GM18505 (cell line): ENCODE results near the gene VENTX.

Experiments used
- ATAC-seq: cut with Tn5 transposase; IDR thresholded peaks from one replicate; pipeline ENCODE4 v1.9.1; 2021; ENCODE audit not compliant: unreplicated experiment
- POLR2A ChIP-seq: IDR thresholded peaks from 4 replicates; pipeline ENCODE4 v1.6.1; 2011; ENCODE audit warnings: borderline replicate concordance; ENCODE audit not compliant: insufficient read depth, insufficient read length; ENCODE audit errors: extremely low read depth

The VENTX gene

DNA sequence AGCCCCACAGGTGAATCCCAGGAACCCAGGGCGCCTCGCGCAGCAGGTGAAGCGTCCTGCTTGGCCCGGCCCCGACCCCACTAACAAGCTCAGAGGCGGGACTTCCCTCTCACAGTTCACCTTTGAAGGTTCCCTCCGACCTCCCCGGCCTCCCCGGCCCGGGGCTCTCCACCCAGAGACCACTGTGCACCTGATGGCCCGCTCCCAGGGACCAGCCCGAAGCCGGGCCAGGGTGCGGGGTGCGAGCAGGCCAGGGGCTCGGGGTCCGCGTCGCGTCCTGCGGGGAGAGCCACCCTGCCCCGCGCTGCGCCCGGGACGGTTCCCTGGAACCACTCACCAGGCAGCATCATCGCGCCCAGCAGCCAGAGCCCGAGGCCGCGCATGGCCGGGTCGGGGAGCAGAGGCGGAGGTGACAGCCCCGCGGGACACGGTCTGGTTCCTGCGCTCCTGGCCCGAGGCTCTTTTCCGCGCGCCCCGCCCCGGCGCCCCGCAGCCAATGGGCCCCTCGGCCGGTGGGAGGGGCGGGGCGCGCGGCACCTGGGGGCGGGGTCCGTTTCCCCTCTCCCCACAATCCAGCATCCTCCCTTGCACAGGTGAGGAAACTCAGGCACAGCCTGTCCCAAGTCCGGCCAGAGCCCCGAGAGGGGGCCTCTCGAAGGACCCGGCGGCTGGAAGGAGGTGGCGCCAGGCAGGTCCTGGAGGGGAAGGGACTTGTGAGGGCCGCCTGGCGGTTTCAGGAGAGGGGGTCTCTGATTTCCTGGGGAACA is 39.0 kb downstream of the VENTX start, which contains the start of gene ADAM8:
Gene ADAM8, minus strand, starts transcription at position 434 of the 767 bp plus-strand sequence. Its CDS starts 51 bp downstream, at position 383.
- peak; percentile 42 for ATAC-seq
- peak; percentile 86 for TF ChIP-seq POLR2A

DNA sequence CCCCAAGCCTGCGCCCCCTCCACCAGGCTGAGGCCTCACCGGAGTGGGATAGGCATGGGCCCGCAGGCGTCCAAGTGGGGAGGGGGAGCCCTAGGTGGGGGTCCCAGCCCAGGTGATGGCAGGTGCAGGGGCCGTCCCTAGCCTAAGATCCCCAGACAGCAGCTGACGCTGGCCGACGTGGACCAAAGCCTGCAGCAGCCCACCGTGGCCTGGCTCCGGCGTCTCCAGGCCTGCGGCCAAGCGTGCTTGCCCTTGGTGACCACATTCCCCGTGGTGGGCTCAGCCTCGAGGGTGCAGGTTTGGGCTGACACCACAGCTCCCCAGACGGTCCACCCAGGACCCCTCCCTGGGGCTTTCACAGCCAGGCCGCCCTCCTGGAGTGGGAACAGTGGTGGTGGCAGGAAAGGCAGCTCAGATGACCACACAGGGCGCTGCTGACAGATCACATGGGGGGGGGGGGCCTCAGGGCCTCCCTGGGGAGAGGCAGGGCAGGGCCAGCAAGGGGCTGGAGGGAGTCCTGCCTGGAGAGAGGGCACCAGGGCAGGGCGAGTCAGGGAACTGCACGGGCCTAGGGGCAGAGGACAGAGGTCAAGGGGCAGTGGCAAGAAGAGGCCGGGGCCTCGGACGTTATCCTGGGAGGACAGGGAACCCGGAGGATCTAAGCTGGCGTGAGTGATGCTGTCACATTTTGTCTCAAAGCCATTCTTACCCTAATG is 39.8 kb downstream of the VENTX start:
- no peak for TF ChIP-seq POLR2A
- no peak for ATAC-seq

DNA sequence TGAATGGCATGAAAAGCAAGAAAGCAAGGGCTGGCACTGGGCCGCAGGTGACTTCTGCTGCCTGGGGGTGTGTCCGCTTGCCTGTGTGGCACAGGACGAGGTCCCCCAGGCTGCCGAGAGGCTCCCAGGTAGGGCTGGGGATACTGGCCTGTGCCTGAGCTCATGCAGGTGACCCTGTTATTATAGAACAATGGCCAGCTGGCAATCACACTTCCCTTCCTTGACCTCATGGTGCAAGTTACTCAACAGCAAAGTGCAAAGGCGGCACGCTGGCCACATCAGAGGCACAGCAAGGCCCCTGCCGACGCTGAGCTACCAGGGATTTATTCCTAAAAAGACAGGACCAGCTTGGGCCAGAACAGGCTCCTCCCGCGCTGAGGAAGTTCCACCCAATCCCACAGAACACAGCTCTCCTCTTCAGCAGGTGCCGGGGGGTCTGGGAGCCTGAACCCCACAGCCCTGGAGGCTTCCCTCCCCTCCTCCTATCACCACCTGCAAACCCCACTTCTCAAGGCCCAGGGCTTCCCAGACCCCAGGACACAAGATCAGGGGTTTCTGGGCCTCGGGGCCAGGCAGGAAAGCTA is 40.4 kb downstream of the VENTX start:
- TF ChIP-seq POLR2A: no peak
- no peak for ATAC-seq

DNA sequence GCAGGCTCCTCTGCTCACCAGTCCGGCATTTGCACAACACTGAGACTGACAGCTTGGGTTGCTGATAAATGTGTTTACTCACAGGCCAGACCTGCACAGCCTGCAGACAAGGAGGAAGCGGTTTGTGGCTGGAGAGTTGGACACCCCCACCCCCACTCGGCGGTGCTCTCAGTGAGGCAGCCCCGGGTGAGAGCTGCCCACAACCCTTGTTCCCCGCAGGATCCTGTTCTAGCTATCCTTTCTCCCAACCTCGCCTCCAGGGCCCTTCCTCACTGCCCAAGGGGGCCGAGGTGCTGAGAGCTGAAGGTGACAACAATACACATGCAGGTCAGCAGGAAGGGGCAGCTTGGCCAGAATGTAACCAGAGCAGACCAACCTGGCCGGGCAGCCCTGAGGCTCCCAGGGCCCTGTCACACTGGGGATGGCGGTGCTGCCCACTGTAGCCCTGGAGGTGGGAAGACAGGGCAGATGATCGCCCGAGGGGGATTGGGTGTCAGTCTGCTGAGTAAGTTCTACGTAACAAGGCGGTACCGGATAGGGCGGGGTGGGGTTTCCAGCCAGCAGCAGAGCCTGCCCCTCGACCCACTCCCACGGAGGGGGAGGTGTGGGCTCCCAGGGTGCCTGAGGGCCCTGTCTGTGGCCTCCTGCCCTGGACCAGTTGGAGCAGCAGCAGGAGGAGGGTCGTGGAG is 41.1 kb downstream of the VENTX start:
- peak; percentile 38 for ATAC-seq
- no peak for TF ChIP-seq POLR2A

DNA sequence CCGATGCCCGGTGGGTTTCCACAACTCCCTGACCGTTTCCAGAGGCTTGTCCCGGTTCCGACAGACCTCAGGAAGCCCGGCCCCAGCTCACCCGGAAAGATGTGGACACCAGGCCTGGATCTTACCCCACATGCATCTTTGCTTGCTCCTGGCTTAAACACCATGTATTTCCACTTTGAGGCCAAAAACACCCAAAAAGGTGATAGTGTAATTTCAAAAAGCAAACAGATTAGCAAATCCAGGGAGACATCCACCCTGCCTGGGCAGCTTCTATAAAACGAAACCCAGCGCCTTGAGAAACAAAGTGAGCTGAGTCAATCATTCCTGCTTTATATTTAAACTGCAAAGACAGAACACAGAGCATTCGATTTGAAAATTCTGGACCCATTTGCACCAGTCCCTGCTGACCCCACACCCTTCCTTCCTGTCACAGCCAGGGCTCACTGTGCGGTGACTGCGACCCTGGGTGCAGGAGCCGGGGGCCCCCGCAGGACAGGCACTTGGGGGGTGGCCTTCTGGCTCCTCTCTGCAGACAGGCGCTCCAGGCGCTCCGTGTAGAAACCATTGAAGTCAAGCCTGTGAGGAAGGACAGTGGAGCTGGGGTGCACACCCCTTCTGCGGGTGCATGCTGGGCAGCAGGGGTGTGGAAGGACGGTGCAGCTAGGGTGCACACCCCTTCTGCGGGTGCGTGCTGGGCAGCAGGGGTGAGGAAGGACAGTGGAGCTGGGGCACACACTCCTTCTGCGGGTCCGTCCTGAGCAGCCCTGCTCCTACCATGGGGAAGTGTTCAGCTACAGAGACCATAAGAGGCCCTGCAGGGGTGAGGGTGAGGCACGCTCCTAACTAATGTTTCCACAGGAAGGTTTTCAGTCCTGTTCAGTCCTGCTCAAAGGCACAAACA is 41.9 kb downstream of the VENTX start:
- no peak for ATAC-seq
- TF ChIP-seq POLR2A: no peak

DNA sequence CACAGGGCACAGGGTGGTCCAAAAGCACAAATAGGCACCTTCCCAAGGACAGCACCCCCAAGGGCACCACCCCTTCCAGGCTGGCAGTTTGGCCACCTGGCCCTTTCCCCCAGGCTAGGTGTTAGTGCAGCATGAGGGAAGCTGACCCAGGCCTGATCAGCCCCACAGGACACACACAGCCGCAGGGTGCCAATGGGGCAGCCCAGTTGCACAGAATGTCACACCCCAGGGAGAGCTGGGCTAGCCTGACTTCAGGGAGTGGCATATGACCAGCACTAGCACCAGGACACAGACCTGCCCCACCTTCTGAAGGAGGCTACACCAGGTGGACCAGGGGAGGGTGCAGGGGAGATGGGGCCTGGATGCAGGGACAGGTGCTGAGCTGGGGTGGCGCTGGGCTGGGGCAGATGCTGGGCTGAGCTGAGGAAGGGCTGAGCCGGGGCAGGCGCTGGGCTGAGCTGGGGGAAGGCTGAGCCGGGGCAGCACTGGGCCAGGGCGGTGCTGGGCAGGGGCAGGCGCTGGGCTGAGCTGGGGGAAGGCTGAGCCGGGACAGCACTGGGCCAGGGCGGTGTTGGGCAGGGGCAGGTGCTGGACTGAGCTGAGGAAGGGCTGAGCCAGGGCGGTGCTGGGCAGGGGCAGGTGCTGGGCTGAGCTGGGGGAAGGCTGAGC is 42.9 kb downstream of the VENTX start:
- no peak for ATAC-seq
- no peak for TF ChIP-seq POLR2A

DNA sequence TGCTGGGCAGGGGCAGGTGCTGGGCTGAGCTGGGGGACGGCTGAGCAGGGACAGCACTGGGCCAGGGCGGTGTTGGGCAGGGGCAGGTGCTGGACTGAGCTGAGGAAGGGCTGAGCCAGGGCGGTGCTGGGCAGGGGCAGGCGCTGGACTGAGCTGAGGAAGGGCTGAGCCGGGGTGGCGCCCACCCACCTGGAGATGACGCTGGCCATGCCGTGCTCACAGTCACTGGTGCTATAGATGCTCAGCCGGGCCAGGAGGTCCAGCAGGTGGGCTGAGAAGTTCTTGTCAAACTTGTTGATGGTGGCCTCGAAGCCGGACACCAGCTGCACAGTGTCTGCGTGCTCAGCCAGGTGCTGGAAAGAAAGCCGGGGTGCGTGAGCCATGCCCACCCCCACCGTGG is 43.4 kb downstream of the VENTX start:
- TF ChIP-seq POLR2A: no peak
- ATAC-seq: no peak

DNA sequence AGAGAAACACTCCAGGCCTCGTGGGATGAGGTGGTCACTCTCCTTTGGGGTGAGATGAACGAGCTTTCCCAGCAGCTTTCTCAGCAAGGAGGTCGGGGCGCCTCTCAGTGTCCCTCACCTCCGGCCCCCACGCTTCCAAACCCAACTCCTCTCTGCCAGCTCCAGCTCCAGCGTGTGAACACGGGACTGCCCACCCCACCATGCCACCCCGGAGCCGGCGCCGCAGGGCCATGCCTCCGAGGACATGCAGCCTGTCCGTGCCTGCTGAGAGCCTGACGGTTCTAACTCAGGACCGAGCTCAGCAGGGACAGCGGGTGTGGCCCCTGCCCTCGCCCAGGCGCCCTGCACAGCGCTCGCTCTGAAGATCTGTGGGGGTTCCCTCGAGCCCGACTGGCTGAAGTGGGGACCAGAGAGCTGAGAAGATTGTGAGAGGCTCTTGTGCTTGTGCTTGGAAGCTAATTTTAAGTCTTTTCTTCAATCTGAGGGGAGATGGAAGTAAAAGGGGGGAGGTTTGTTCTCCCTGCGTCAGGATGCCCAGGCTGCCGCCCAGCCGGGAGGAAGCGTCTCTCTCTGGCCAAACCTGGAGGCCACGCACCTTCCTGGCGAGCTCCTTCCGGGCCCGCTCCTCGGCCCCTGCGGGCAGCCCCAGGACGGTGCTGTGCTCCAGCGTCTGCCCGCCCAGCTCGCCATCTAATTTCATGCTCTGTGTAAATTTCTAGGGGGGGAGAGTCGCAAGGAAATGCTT is 44.1 kb downstream of the VENTX start:
- TF ChIP-seq POLR2A: no peak
- ATAC-seq: no peak

DNA sequence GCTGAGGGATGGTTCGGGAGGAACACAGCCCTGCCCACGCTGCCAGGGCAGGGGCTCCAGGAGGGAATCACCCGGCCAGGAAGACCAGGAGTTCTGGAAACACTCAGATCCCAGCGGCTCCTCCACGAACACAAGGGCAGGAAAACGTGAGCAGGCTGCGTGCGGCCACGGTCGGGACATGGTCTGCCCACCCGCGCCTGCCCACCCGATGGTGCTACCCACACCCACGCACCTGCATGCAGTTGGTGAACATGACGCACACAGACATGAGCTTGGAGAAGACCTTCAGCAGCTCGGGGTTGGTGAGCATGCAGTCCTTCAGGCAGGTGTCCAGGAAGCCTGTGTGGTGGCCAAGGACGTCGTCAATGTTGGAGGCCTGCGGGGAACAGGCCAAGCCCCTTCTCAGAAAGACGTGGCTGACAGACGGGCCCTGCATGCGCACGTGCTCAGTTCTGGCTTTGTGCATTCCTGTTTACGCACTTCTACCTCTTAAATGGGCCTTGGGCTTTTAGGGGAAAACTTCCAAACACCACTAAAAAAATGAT is 45.3 kb downstream of the VENTX start:
- ATAC-seq: no peak
- no peak for TF ChIP-seq POLR2A

DNA sequence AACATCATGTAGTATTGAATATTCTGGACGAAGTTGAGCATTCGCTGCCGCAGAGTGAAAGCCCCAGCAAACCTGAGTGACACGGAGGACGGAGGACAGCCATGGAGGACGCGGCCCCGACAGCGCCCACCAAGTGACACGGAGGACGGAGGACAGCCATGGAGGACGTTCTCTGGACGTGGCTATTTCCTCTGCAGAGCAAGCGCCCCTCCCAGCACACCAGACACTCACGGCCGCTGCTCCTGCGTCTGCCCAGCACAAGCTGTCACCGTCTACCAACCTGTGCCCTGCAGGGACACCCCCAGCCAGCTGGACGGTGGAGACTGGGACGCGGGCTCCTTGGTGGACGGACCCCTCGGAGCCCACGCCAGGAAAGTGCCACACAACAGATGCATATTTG is 46.3 kb downstream of the VENTX start:
- ATAC-seq: no peak
- TF ChIP-seq POLR2A: no peak

DNA sequence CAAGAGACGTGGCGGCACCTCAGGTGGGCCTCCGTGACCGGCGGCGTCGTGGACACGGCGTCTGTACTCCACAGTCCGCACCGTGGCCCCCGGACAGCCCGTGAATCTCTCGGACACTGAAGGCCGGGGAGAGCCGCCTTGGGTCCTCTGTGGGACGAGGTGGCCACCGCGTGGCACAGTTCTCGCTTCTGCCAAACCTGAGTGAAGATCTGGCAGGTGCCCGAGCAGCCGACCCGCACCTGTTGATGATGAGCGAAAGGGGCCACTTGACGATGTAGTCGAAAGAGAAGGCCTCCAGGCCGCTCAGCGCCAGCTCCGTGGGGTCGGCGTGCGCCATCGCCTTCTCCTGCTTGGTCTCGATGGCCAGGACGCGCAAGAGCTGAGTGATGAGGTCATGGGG is 47.6 kb downstream of the VENTX start:
- no peak for ATAC-seq
- TF ChIP-seq POLR2A: no peak
